MM.1S (cell line): ENCODE results near the gene CASP2.

Experiments
- CTCF ChIP-seq: fragments of 300-600 bp; sonication (generic); IDR thresholded peaks from 2 replicates; pipeline ENCODE4 v1.5.1; 2016; ENCODE audit warnings: antibody characterized with exemption, low read length, mixed read lengths
- EZH2phosphoT487 ChIP-seq: fragments of 300-600 bp; sonication (generic); IDR thresholded peaks from 2 replicates; pipeline ENCODE4 v1.6.1; 2018; ENCODE audit warnings: antibody characterized with exemption, low read length

- TF ChIP-seq CTCF (peak; percentile 60), EZH2phosphoT487 (no peak)
Observed at GRCh38 chr7:143305423-143306070, 17.4 kb downstream of the CASP2 start.
